HepG2 (cell line): ENCODE data around the gene GLCE. TPM values are rescaled to one million over a fixed set of nuclear protein-coding genes. Genes with fewer than 3 reads are reported as not detected.

ENCODE experiments used
- ATAC-seq: fragments of 200-7000 bp; cut with Tn5 transposase; 3 replicates; pipeline ENCODE4 v1.9.1; 2020; ENCODE audit warnings: mild to moderate bottlenecking, moderate library complexity
- BruUV-seq: library from RNA; stranded (reverse); fragments of 400-500 nt; replicated peaks from 2 replicates; lab custom pipeline; 2021; lab: Mats Ljungman, UMichigan
- CTCF ChIA-PET: fragments of 300-600 bp; formaldehyde crosslinking; extraction: SDS; loops from one replicate; lab custom pipeline; 2021; ENCODE audit warnings: low total read pairs, inconsistent platforms, low intra/inter-chr PET ratio; lab: Yijun Ruan, JAX
- POLR2A ChIA-PET: fragments of 350-600 bp; sonication (Branson Sonifier 250); formaldehyde crosslinking; loops from one replicate; lab custom pipeline; 2020; ENCODE audit warnings: antibody characterized with exemption, inconsistent platforms; lab: Yijun Ruan, JAX
- DNase-seq: peaks from one replicate; pipeline ENCODE4 v3.0.0-alpha.2; 2015; ENCODE audit warnings: low spot score
- FAIRE-seq: peaks from 3 replicates; lab custom pipeline; 2011; peaks lifted over from hg19 to GRCh38; lab: Jason Lieb, UNC
- H2AFZ ChIP-seq: one replicate; pipeline ENCODE4 v1.6.1; 2011; ENCODE audit warnings: low read length, inconsistent platforms
- H3K27ac ChIP-seq: fragments of 300-600 bp; 3 replicates; pipeline ENCODE4 v1.8.0; 2011; ENCODE audit warnings: mixed run types, mild to moderate bottlenecking, mixed read lengths, low read length, inconsistent platforms; ENCODE audit not compliant: insufficient read depth; ENCODE audit errors: extremely low read length
- H3K27me3 ChIP-seq, 2 experiments: fragments of 200-600 bp in 1 of 2; 2 replicates in 1 of 2; 3 replicates in 1 of 2; pipeline versions ENCODE4 v1.6.0 to v1.8.0; 2011; ENCODE audit warnings: low read length in 2 of 2, mild to moderate bottlenecking in 2 of 2, moderate library complexity in 2 of 2, inconsistent platforms in 1 of 2; ENCODE audit not compliant: insufficient read depth in 2 of 2, control insufficient read depth in 1 of 2
- H3K36me3 ChIP-seq, 2 experiments: fragments of 200-600 bp in 1 of 2; replicated peaks in 1 of 2; 2 replicates in 1 of 2; 3 replicates in 1 of 2; pipeline versions ENCODE4 v1.5.1 to v1.8.0; 2011; ENCODE audit warnings: low read length in 2 of 2, inconsistent platforms in 1 of 2; ENCODE audit not compliant: insufficient read depth in 2 of 2, control insufficient read depth in 1 of 2
- H3K4me1 ChIP-seq: 2 replicates; pipeline ENCODE4 v1.5.1; 2012; ENCODE audit warnings: low read length, inconsistent platforms; ENCODE audit not compliant: insufficient read depth
- H3K4me2 ChIP-seq: 2 replicates; pipeline ENCODE4 v1.6.0; 2011; ENCODE audit warnings: low read depth, low read length, inconsistent platforms
- H3K4me3 ChIP-seq, 3 experiments: fragments of 200-600 bp in 1 of 3; sonication (generic), shearing (Covaris generic) in 1 of 3; replicated peaks in 1 of 3; 2 replicates each; pipeline ENCODE4 v1.5.1; 2011 to 2016; ENCODE audit warnings: low read length in 3 of 3, inconsistent platforms in 2 of 3, low read depth in 2 of 3, mild to moderate bottlenecking in 2 of 3, control low read depth in 1 of 3, mixed read lengths in 1 of 3; ENCODE audit not compliant: insufficient read depth in 1 of 3
- H3K79me2 ChIP-seq: one replicate; pipeline ENCODE4 v1.6.1; 2011; ENCODE audit warnings: low read length, inconsistent platforms; ENCODE audit not compliant: insufficient read depth
- H3K9ac ChIP-seq: 2 replicates; pipeline ENCODE4 v1.6.0; 2011; ENCODE audit warnings: mild to moderate bottlenecking, low read depth, low read length, inconsistent platforms; ENCODE audit not compliant: insufficient read depth
- H3K9me3 ChIP-seq: 2 replicates; pipeline ENCODE4 v1.5.1; 2012; ENCODE audit warnings: mild to moderate bottlenecking, low read length
- H4K20me1 ChIP-seq: 2 replicates; pipeline ENCODE4 v1.6.0; 2011; ENCODE audit warnings: inconsistent platforms, mild to moderate bottlenecking, low read length, moderate library complexity; ENCODE audit not compliant: insufficient read depth
- DMAP1 ChIP-seq: IDR thresholded peaks from 2 replicates; pipeline ENCODE4 v1.6.1; 2016
- HES4 ChIP-seq: sonication (generic); formaldehyde crosslinking; IDR thresholded peaks from 2 replicates; pipeline ENCODE4 v1.9.0; 2021; ENCODE audit warnings: mild to moderate bottlenecking, missing genetic modification reagents, borderline replicate concordance
- HOMEZ ChIP-seq: IDR thresholded peaks from 2 replicates; pipeline ENCODE4 v1.6.1; 2016; ENCODE audit warnings: low read depth
- HOXA3 ChIP-seq: sonication (generic); formaldehyde crosslinking; IDR thresholded peaks from 2 replicates; pipeline ENCODE4 v1.5.0; 2020; ENCODE audit warnings: missing genetic modification reagents
- MNT ChIP-seq: fragments of 450-650 bp; IDR thresholded peaks from 2 replicates; pipeline ENCODE4 v1.6.1; 2016
- SETDB1 ChIP-seq: sonication (generic); formaldehyde crosslinking; IDR thresholded peaks from 2 replicates; pipeline ENCODE4 v1.5.1; 2020; ENCODE audit warnings: missing genetic modification reagents, mild to moderate bottlenecking, borderline replicate concordance
- ZC3H13 ChIP-seq: sonication (generic); formaldehyde crosslinking; IDR thresholded peaks from 2 replicates; pipeline ENCODE4 v1.8.1; 2023; ENCODE audit warnings: mild to moderate bottlenecking, missing genetic modification reagents, moderate library complexity
- WGBS: methylation state at CpG from one replicate; pipeline ENCODE4 v1.1.6; 2017; ENCODE audit warnings: low lambda C conversion rate; 5-methylcytosine and 5-hydroxymethylcytosine counted together
- in situ Hi-C: cut with HindIII; loops from 2 replicates; pipeline ENCODE4 v1.10.0; 2017; ENCODE audit warnings: low pct_unique_long_range_greater_than_20kb; ENCODE audit not compliant: extremely low pct_ligation_motif_present
- intact Hi-C: fragments of 100-400 bp; cut with micrococcal nuclease; formaldehyde crosslinking; loops from one replicate; pipeline ENCODE4 v1.10.0; 2022; ENCODE audit not compliant: unreplicated experiment
- polyA plus RNA-seq, 8 experiments: library from polyadenylated mRNA; depleted of rRNA in 3 of 8; stranded (reverse) in 7 of 8; unstranded in 1 of 8; fragments of >200 nt; fragmentation: Illumina TruSeq in 4 of 8; extraction: Trizol in 4 of 8; gene quantifications; 2 replicates each; pipeline versions ENCODE4 v1.2.1 to v1.2.3, GENCODE V29; 2011 to 2016; ENCODE audit warnings: low read depth in 4 of 8, missing spikeins in 1 of 8, mixed read lengths in 1 of 8; ENCODE audit not compliant: insufficient read depth in 1 of 8
- total RNA-seq, 5 experiments: library from RNA; depleted of rRNA; stranded (reverse); fragments of >200 nt; fragmentation: Illumina TruSeq; extraction: Trizol; gene quantifications; 2 replicates each; pipeline ENCODE4 v1.2.3, GENCODE V29; 2016; ENCODE audit warnings: low read depth in 1 of 5

GLCE gene
- total and polyA plus RNA-seq, 2 of the 13 experiments (the other 11 are each of a cell fraction or from before 2014, with no cell fraction given): 12.9 to 23.4 TPM

GRCh38 chr15:69145694-69146492 is 14.5 kb upstream of the GLCE start:
- no peaks in the 10 kb centered on the region for H4K20me1 ChIP-seq
- H3K36me3 ChIP-seq: no peaks in the 10 kb centered on the region
- no peaks in the 10 kb centered on the region for H3K79me2 ChIP-seq
- H3K27me3 ChIP-seq: no peaks in the 10 kb centered on the region
- POLR2A ChIA-PET: interaction anchor here (1.0 to 1.1 kb wide), 2 partner anchors 14 to 19 kb away, joined by 4 read pairs; partner anchors contain the start of gene GLCE
- no peak for TF ChIP-seq SETDB1 (CRISPR knock-in tag)
- no peak for TF ChIP-seq HOMEZ
- no peak for TF ChIP-seq HES4 (CRISPR knock-in tag)
- TF ChIP-seq ZC3H13 (CRISPR knock-in tag): no peak
- no peak for TF ChIP-seq MNT
- TF ChIP-seq HOXA3 (CRISPR knock-in tag): no peak
- no peak for TF ChIP-seq DMAP1 (CRISPR knock-in tag)
- no peak overlapping the region for H2AFZ ChIP-seq
- no peak overlapping the region for H3K27ac ChIP-seq
- H3K9ac ChIP-seq: no peak overlapping the region
- intact Hi-C loops (no loop called here), in situ Hi-C loops (no loop called here)
- no peak overlapping the region for H3K4me3 ChIP-seq
- FAIRE-seq (no peak), ATAC-seq (peak; percentile 43; the same call in 2 of the 3 replicates), DNase-seq (no peak)
- no peak overlapping the region for H3K4me2 ChIP-seq
- H3K4me1 ChIP-seq: peaks cover 29% of the 10 kb centered on the region
- no TSS peak for BruUV-seq
- CTCF ChIA-PET: no interaction called here
- H3K9me3 ChIP-seq: no peaks in the 10 kb centered on the region
- WGBS: 7% methylated on average over 7 of the region's 7 CpGs
